NCI-H2196 treated with DMSO at 0.1 percent for 48 hours (cell line): ENCODE measurements around the gene TSPAN3.

ENCODE experiments used
- DNase-seq: peaks from one replicate; lab custom pipeline; 2025; ENCODE audit not compliant: unreplicated experiment; lab: John Stamatoyannopoulos, UW

TSPAN3 gene

DNA sequence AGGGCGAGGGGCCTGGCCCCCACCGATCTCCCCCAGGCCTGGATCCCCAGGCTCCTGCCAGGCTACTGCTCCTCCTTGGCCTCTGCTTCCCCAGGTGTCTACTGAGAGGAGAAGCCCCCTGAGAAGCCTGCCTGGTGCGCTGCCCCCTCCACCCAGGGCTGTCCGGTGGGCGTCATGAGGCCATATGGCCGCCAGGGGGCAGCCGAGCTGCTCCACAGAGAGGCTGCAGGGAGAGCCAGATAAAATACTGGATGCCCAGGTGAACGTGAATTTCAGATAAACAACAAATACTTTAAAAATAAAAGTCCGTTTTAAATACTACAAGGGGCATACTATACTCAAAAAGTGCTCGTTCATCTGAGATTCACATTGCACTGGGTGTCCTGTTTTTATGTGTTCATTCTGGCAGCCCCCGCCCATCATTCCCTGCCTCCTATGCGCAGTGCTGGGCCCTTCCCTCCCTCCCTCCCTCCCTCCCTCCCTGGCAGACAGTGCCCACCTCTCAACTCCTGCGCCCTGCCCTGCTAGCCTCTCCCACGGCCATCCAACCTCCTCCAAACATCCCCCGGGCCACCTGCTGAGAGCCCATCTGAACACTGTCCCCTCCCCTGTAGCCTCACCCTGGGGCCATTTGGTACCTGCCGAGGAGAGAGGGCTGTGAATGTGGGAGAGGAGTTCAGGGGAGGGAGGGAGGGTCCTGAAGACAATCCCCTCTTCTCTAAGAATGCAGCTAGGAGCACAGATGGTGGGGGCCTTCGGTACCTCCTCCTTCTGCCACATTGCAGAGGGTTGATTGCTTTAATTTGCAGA, 46.4 kb downstream of the TSPAN3 start:
- DNase-seq = no peak

DNA sequence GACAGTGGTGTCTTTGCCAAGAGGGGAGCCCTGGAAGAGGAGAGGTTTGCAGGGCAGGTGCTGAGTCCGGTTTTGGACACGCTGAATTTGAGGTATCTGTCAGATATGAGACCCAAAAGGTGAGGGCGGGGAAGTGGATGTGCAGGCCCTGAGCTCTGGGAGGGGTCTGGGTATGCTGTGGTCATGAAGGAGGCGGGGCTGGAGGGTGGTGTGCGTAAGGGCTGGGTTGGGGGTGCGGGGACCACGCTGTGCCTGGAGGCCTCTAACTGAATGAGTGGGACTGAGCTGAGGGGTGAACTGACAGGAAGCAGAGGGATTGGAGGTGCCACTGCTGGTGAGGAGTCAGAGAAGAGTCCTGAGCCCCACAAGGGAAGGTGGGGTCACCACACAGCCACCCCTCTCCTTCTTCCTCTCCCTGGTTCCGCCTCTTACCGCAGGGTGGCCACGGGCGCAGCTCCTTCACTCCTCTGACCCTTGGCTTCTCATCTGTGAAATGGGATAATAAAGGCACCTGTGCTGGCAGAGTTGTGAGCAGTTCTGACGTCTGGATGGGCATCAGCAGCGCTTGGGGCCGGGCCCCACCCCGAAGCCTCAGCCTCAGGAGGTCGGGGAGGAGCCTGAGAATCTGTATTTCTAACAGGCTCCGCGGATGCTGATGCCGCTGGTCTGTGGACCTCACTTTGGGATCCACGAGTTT, 47.2 kb downstream of the TSPAN3 start:
- no peak for DNase-seq

DNA sequence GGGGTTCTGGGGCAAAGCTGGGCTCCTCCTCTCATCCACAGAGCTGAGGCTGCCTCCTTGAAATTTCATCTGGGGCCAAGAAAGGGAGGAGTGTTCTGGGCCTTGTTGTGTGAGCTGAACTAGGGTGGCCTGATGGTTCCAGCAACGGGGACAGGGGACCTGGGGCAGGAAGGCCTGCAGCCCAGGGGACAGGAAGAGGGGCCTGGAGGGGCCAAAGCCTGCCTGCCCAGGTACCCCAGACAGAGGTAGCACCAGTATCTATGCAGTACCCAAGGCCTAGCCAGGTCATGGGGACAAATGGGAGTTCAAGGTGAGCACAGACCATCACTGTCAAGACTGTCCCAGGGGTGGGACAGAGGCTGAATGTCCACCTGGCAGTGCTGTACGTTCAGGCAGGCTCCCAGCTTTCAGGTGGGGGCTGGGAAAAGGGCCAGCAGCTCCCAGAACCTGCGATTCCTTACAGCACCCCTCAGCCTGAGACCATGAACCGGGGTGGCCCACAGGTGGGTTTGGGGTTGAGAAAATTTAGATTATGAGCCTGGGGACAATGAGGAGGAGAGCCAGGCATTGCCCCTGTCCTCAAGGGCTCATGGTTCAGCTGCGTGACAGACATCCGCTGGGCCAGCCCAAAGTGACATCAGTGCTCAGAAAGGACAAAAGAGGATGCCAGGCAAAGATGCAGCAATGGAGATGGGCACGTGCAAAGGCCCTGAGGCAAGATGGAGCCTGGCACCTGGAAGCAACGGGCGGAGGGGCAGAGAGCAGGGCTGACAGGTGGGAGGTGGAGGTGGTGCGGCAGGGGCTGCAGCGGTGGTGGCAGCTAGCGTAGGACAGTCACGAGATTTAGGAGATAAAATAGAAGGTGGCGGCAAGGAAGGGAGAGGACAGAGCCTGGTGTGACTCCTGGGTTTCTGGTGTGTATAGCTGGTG, 48.0 kb downstream of the TSPAN3 start:
- no peak for DNase-seq

DNA sequence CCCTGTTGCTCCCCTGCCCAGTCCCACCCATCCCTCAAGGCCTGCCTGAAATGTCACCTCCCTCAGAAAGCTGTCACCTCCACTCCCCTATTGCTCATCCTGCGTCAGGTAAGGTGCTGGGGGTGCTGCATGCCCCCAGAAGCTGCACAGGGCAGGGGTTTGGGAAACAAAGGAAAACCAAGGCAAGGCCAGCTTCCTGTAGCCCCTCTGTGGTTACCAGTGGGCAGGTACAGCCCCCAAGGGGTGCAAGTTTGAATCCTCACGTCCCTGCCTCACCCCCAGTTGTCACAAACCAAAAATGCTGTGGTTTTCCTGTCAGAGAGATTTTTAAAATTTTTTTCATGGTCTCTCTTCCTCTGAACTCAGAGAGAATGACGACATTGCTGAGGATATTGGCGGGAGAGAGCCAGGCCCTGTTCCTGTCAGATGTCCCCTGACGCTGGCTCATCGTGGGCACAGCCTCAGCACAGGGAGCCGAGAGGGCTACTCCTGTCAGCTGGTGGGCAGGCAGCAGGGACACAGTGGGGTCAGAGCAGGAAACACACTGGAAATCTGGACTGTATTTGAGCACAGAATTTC, 49.0 kb downstream of the TSPAN3 start:
- no peak for DNase-seq

DNA sequence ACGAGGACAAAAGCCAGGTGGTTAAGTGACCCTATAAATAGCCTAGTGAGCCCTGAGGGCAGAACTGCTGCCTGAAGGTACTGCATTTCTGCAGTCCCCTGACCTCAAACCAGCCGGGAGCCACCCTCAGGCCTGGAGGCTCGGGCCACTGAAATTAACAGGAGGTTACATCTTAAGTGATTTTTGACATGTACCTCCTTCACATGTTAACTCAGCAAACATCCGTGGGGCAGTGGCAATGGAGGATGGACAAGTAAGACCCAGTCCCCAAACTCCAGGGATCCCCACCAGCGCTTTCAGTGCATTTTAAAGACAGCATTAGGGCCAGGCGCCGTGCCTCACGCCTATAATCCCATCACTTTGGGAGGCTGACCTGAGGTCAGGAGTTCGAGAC, 49.8 kb downstream of the TSPAN3 start:
- no peak for DNase-seq

DNA sequence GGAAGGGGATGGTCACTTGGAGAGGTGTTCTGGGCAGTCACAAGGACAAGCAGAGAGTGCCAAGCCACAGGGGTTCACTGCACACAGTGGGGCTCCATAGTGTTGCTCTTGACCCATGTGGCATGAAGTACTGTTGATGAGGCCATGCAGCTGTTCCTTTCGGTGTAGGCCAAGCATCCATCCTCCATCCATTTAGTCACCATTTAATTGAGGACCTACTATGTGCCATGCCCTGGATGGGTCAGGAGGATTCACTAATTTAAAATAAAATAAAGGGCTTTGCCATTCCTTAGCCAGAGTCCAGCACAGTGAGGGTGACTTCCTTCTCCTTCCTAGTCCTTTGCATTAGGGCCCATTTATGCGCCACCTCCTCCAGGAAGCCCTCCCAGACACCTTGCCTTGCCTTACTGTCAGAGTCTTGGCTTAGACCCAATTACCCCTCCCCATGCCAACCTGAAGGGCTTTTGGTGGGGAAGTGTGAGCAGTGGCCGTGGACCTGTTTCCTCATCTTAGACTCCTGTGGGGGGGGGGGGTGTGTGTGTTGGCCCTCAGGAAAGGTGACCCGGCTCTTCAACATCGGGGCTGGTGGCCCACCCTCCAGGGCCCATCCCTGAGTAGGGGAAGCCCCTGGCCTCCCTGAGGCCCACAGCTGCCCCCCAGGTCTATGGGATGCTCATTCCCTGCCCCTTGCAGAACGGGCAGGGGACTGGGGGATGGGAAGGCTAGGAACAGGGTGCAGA, 50.4 kb downstream of the TSPAN3 start:
- DNase-seq = no peak

DNA sequence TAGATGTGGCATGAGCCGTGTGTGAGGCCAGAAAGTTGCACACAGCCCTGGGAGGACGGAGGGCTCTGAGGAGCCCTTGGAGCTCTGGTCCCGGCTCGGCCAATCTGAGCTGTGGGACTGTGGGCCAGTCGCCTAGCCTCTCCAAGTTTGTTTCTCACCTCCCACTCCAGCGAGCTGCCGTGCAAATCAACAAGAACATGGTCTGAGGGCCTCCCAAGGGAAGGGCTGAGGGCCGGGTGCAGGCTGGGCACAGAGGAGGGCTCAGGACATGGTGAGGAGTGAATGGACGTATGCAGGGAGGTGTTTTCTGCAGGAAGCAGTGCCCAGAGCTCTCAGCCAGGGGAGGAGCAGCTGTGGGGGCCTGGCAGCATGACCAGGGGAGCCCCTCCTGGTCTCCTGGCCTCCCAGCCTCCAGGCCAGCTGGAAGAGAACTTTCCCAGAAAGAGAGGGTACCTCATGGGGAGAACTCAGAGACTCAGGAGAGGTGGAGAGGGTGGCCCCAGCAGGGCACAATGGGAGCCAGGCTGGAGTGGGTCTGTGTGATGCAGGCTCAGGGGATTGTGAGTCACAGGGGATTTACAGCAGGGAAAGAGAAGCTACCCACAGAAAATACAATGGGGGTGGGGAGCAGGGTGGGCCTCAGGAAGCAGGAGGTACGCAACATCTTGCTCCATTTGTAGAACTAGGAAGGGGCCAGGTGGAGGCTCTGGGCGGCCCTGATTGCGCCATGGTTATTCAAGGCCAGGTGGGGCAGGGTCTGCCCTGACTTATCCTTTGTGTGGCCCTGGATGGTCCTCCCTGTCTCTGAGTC, 51.2 kb downstream of the TSPAN3 start:
- no peak for DNase-seq

DNA sequence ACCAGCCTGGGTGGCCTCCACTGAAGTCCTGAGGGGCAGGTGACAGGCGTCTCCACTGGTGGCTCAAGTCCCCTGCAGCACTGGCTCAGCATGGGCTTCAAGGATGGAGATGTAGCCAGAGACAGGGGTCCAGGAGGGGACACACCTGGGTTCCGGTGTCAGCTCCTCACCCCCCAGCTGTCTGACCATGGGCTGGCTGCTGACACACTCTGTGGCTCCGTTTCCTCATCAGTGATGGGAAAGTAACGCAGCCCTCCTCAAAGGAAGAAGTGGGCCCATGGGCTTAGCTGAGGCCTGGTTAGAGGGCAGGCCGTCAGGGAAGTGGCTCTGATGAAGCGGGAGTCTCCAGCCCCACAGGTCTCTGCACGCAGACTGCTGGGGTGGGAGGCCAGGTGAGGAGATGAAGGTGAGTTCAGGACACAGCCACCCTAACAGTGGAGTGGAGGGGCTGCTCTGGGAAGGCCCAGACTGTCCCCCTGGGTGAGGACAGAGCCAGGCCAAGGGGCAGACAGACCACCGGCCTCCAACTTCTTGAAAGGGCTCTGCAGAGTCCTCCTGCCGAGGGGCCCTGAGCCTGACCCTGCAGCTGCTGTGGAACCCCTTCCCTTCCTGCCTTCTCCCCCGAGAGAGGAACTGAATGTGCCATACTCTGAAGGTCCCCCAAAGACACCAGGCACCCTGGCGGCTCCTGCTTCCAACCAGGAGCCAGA, 52.0 kb downstream of the TSPAN3 start:
- no peak for DNase-seq

DNA sequence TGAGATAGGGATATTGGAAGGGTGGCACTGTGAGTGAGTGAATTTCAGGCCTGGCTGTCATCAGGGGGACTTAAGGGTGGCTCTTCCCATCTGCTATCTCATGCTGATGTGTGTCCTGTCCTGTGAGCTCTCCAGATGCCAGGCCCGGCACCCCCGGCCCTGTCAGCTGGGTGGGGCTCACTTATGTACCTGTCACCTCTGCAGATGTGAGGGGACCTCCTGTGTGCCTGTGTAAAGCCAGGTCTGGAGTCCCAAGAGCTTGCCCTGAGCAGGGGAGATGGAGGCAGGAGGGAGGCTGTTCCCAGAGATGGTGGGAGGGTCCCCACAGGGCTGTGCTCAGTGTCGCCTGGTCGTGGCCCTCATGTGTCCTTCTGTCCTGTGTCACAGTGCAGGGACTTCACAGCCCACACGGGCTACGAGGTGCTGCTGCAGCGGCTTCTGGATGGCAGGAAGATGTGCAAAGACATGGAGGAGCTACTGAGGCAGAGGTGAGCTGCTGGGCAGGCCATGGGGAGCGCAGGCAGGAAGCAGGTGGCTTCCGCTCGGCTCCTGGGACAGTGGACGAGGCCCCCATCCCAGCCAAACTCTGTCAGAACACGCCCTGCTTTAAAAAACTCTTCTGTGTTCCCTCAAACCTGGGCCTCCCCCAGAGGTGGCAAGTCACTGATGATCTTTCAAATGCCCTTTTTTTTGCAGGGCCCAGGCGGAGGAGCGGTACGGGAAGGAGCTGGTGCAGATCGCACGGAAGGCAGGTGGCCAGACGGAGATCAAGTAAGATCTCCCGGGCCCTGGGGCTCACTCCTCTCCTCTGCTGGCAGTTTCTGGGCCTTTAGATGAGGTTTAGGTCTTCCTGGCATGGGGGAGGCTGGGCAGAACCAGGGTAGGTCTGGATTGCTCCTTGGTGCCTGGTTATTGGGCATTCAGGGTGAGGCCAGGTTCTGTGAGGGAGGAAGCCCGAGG, 52.9 kb downstream of the TSPAN3 start:
- no peak for DNase-seq

DNA sequence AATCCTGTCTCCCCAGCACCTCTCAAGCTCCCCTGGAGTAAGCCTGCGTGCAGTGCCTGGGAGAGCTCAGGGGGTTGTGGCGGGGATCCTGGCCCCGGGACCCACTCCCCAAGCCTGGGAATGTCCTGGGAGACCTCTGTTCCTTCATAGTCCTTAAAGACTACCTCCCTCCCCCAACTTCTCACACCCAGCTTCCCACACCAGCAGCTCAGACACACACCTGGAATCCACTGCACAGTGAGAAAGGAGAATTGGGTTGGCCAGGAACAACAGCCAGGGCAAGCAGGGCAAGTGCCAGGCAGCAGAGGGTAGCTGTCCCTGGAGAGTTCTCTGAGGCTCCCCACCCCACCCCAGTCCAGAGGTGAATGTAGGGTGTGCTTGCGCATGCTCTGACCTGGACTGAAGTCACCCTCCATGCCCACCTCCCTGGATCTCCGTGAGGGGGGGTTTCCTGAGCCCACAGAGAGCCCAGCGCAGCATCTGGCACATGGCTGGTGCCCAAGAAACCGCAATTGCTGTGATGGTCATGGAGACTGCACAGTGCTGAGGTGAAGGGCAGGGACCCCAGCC, 53.7 kb downstream of the TSPAN3 start:
- no peak for DNase-seq

DNA sequence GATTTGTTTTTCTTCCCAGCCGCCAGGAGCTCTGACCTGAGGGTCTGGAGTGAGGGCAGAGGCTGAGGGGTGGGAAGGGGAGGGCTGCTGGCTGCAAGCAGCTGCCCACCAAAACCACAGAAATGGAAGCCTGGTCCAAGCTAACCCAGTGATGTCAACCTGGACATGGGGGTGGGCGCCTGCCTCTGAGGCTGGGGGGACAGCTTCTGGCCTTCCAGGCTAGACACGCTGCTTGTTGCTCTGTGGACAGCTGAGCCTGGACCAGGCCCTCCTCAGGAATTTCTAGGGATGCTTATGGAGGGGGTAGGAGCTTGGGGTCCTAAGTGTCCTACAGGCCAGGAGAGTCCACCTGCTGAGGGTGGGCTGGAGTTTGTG, 54.6 kb downstream of the TSPAN3 start:
- DNase-seq = no peak

DNA sequence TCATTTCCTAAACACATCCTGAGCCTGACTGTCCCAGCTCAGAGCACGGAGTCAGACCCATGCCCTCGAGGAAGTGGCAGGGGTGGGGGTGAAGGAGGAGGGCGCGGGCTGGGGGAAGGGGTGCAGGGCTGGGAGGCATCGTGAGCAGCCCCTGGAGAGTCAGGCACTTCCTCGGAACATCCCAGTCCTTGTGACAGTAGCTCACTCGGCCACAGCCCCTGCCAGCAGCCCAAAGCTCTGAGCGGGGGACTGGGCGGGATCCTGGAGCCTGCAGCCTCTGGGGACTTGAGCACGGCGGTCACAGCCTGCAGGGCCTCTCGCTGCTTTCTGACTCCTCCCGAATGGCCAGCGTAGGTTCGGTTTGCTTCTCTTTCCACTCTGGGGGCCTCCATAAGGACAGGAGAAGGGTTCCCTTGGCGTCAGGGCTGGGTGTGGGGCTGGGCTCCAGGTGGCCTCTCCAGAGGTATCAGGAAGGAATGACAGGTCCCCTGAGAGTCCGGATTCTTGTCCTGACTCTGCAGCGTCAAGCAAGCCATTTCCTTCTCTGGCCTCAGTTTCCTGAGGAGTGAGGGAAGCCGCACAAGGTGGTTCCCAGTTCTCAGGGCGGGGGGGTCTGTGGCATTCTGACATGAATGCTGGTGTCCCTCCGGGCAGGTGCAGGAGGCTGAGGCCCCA, 55.1 kb downstream of the TSPAN3 start:
- no peak for DNase-seq

DNA sequence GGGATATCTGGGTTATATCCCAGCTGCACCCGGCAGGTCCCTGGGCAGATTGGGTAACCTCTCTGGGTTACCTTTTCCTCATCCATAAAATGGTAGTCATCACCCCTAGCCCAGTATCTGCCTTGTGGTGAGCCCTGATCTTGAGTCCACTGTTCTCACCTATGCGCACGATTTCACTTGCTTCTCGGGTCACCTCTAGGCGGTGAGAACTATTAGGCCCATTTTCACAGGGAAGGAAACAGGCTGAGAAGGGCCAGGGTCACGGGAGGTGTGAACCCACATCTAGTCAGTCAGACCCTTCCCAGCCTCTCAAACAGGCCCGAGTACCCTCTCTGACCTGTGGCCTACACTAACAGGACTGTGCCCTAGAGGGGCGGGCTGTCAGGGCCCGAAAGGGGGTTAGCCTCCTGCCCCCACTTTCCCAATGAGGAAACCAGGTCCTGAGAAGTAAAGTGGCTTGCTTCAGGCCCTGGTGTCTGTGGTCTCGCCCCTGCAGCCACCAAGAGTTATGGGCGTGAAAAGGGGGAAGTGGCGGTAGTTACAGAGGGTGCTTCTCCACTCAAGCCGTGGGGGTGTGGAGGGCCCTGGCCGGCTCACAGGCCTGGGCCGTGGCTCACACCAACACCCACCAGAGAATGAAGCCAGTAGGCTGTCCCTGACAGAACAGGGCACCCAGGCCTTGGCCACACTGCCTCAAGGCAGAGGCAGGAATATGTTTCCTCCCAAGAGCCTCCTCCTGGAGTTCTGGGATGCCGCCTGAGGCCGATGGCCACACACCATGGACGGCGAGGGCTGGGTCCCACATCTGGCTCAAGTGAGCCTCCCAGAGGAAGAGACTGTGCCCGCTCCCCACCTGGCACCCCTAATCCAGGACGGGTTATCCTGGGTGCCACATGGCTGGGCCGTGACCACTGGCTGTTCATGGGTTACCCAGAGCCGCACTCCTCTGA, 56.5 kb downstream of the TSPAN3 start:
- DNase-seq = no peak

DNA sequence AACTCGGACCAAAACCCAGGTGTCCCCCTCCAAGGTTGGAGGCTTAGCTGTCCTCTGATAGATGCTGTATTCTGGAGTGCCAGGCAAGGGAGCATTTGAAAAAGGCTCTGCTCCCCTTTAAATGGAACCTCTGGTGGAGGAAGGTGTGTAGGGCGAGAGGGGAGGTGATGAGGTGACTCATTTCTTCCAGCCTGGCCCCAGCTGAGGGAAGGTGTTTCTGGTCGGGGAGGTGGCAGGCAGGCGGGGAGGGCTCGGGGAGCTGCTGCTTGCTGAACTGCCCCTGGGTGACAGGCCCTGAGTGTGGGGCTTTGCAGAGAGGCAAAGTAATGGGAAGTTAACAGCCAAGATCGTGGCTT, 57.2 kb downstream of the TSPAN3 start:
- no peak for DNase-seq

DNA sequence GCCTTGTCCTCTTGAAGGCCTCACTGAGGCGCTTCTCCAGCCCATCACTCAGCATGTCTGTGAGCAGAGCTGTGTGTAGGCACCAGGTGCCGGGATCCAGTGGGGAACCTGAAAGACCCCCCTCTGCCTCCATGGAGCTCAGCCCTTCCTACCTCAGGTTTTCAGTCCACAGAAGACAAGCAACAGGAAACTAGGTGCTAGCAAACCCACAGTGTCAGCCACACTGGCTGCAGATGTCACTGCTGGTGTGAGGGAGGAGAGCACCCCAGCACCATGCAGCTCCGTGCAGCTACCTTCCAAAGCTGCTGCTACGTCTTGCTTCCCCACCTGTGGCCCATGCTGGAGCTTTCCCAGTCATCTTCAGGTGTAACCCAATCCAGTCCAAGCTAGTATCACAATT, 58.0 kb downstream of the TSPAN3 start:
- DNase-seq = no peak

DNA sequence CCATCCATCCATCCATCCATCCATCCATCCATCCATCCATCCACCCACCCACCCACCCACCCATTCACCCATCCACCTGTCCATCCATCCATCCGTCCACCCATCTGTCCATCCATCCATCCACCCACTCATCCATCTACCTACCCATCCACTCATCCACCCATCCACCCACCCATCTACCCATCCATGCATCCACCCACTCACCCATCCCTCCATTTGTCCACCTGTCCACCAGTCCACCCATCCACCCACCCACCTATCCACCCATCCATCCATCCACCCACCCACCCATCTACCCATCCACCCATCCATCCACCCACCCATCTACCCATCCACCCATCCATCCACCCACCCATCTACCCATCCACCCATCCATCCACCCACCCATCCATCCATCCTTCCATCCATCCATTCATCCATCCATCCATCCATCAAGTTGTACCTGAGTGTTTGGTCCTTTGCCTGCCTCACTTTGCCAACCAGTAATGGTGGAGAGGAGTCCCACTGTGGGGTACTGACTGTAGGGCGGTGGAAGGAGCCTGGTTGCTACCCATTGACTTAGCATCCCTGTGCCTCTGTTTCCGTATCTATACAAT, 58.7 kb downstream of the TSPAN3 start:
- no peak for DNase-seq
